Measurements from ENCODE around the gene GFI1. TPM values are rescaled to one million over a fixed set of nuclear protein-coding genes. Genes with fewer than 3 reads are reported as not detected.

GFI1 gene
- total RNA-seq, 1 experiment from 2014 or later, result not detected

DNA sequence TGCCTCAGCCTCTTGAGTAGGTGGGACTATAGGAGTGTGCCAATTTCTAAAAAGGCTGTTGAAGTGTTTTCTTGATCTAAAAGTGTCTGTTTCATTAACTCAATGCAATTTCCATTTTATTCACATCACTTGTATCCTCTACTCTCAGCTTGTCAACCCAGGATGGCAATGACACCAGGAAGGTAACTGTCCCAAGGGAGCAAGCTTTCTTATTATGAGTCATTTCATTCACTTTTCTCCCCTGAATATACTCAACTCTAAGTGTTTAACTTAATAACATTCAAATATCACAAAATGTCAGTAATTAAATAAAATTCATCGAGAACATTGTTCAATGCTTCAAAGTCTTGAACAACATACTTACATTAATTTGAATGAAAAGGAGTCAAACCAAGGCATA is 22.9 kb upstream of the GFI1 start:
- Mint-ChIP-seq H3K4me3 (ENCODE audit: unreplicated experiment) (no peak overlapping the region), H3K9me3 (ENCODE audit: unreplicated experiment) (no peaks in the 10 kb centered on the region), H3K4me1 (ENCODE audit: insufficient read depth, unreplicated experiment) (no peaks in the 10 kb centered on the region), H3K27me3 (ENCODE audit: insufficient read depth, unreplicated experiment) (no peaks in the 10 kb centered on the region), H3K36me3 (ENCODE audit: insufficient read depth, unreplicated experiment) (peaks cover 7% of the 10 kb centered on the region), H3K27ac (ENCODE audit: low read depth, unreplicated experiment) (no peak overlapping the region)
- CTCF ChIA-PET, result no interaction called here
- POLR2A ChIA-PET, result no interaction called here
- intact Hi-C loops (cut with micrococcal nuclease), result no loop called here
- TF ChIP-seq, protein P1, sequence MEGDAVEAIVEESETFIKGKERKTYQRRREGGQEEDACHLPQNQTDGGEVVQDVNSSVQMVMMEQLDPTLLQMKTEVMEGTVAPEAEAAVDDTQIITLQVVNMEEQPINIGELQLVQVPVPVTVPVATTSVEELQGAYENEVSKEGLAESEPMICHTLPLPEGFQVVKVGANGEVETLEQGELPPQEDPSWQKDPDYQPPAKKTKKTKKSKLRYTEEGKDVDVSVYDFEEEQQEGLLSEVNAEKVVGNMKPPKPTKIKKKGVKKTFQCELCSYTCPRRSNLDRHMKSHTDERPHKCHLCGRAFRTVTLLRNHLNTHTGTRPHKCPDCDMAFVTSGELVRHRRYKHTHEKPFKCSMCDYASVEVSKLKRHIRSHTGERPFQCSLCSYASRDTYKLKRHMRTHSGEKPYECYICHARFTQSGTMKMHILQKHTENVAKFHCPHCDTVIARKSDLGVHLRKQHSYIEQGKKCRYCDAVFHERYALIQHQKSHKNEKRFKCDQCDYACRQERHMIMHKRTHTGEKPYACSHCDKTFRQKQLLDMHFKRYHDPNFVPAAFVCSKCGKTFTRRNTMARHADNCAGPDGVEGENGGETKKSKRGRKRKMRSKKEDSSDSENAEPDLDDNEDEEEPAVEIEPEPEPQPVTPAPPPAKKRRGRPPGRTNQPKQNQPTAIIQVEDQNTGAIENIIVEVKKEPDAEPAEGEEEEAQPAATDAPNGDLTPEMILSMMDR (IDR thresholded peaks at IDR 0.05; ENCODE audit: unreplicated experiment), result no peak
- no peak for DNase-seq (ENCODE audit: unreplicated experiment)
- no TSS peak for BruUV-seq (replicated peaks)

DNA sequence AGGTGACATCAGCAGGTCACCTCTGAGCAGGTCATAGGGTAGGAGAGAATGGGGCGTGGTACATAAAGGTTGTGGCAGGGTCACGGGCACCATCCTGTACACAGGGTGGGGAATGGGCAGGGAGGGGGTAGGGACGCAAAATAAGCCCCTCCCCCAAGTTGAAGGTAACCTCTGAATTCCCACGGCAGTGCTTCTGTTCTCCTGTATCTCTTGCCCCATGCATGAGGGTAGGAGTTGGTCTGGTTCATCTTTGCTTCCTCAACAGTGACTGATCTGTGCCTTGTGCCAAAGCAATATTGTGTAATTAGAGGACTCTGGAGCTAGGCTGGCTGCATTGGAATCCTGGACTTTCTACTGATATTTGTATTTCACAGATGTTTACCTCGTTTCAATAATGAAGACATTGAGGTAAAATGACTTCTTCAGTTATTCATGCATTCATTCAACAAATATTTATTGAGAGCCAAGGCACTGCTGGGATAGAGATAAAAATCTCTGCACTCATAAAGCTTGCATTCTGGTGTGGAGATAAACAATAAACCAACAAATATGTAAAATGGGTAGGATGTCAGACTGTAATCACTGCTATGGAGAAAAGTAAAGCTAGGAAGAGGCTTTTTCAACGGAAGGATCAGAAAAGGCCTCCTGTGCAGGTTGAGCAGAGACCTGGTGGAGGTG is 18.4 kb upstream of the GFI1 start:
- H3K4me3 Mint-ChIP-seq (ENCODE audit: unreplicated experiment), result no peak overlapping the region
- no peaks in the 10 kb centered on the region for H3K4me1 Mint-ChIP-seq (ENCODE audit: insufficient read depth, unreplicated experiment)
- TF ChIP-seq, protein P1 (IDR thresholded peaks at IDR 0.05; ENCODE audit: unreplicated experiment), result no peak
- H3K36me3 Mint-ChIP-seq (ENCODE audit: insufficient read depth, unreplicated experiment), result no peaks in the 10 kb centered on the region
- DNase-seq (ENCODE audit: unreplicated experiment), result no peak
- BruUV-seq (replicated peaks), result no TSS peak
- ChIA-PET POLR2A (no interaction called here), CTCF (interaction anchor here (0.6 kb wide), 2 partner anchors 47 to 455 kb away, joined by 3 read pairs; no protein-coding TSS in a partner anchor)
- no peak overlapping the region for H3K27ac Mint-ChIP-seq (ENCODE audit: low read depth, unreplicated experiment)
- no peaks in the 10 kb centered on the region for H3K27me3 Mint-ChIP-seq (ENCODE audit: insufficient read depth, unreplicated experiment)
- intact Hi-C loops (cut with micrococcal nuclease), result no loop called here
- no peaks in the 10 kb centered on the region for H3K9me3 Mint-ChIP-seq (ENCODE audit: unreplicated experiment)

DNA sequence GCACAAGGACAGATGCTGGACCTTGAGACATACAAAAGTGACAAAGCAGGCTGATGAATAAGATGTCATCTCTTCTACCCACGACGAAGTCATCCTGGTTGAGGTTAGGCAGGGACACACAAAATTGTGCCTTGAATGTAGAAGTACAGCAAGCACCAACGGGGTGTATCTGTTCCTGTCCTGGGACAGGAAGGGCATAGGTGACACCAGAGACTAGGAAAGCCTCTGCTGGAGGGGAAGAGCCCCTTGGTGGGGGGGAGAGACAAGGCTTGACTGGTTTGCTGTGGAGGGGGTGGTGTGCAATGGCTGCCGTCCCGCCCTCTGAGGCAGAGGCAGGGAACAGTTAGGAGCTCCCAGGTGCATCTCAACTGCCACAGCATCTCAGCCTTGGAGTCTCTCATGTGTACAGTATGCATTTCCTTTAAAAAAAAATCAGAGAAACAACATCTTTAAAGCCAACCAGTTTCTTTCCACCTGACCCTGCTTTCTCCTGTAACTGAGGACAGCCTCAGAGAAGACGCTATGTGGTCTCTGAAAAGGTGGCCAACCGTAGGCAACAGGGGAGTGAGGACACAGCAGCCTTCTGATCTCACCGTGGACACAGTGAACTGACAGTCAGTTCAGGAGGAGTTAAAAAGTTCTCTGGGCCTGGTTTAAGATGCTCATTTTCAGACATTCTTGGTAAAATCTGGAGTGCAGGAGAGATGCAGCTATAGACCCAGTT is 17.7 kb upstream of the GFI1 start:
- no peaks in the 10 kb centered on the region for H3K36me3 Mint-ChIP-seq (ENCODE audit: insufficient read depth, unreplicated experiment)
- BruUV-seq (replicated peaks), result no TSS peak
- TF ChIP-seq, protein P1 (IDR thresholded peaks at IDR 0.05; ENCODE audit: unreplicated experiment), result no peak
- intact Hi-C loops (cut with micrococcal nuclease), result no loop called here
- POLR2A ChIA-PET, result no interaction called here
- CTCF ChIA-PET, result interaction anchor here (0.6 kb wide), 1 partner anchor 48 kb away, joined by 3 read pairs; no protein-coding TSS in a partner anchor
- no peaks in the 10 kb centered on the region for H3K4me1 Mint-ChIP-seq (ENCODE audit: insufficient read depth, unreplicated experiment)
- no peaks in the 10 kb centered on the region for H3K27me3 Mint-ChIP-seq (ENCODE audit: insufficient read depth, unreplicated experiment)
- H3K4me3 Mint-ChIP-seq (ENCODE audit: unreplicated experiment), result no peak overlapping the region
- H3K9me3 Mint-ChIP-seq (ENCODE audit: unreplicated experiment), result no peaks in the 10 kb centered on the region
- DNase-seq (ENCODE audit: unreplicated experiment), result no peak
- H3K27ac Mint-ChIP-seq (ENCODE audit: low read depth, unreplicated experiment), result no peak overlapping the region

DNA sequence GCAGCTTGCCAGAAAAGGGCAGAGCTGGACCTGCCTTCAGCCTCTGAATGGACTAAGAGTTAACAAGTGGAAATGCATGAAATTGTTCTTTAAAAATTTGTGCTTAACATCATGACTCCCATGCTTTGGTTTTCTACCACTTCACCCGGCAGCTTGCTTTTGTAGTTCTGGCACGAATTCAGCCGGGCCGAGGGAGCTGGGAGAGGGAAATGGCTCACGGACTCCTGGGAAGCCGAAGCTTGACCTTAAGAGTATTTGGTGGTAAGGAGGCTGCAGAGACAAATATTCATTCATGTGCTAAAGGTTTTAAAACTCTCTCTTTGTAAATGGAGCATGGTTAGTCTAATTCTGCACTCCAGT is 17.2 kb upstream of the GFI1 start:
- ChIA-PET POLR2A (interaction anchor here (0.7 kb wide), 1 partner anchor 10 kb away, joined by 5 read pairs; no protein-coding TSS in a partner anchor), CTCF (no interaction called here)
- no TSS peak for BruUV-seq (replicated peaks)
- no peaks in the 10 kb centered on the region for H3K4me1 Mint-ChIP-seq (ENCODE audit: insufficient read depth, unreplicated experiment)
- TF ChIP-seq, protein P1 (IDR thresholded peaks at IDR 0.05; ENCODE audit: unreplicated experiment), result no peak
- H3K27me3 Mint-ChIP-seq (ENCODE audit: insufficient read depth, unreplicated experiment), result no peaks in the 10 kb centered on the region
- no peaks in the 10 kb centered on the region for H3K9me3 Mint-ChIP-seq (ENCODE audit: unreplicated experiment)
- intact Hi-C loops (cut with micrococcal nuclease), result no loop called here
- no peaks in the 10 kb centered on the region for H3K36me3 Mint-ChIP-seq (ENCODE audit: insufficient read depth, unreplicated experiment)
- no peak for DNase-seq (ENCODE audit: unreplicated experiment)
- H3K27ac Mint-ChIP-seq (ENCODE audit: low read depth, unreplicated experiment), result no peak overlapping the region
- H3K4me3 Mint-ChIP-seq (ENCODE audit: unreplicated experiment), result no peak overlapping the region
